K562 (cell line): ENCODE results near the gene PPARGC1A. TPM values are rescaled to one million over a fixed set of nuclear protein-coding genes. Genes with fewer than 3 reads are reported as not detected.

Source experiments
- ATAC-seq: fragments of 200-7000 bp; cut with Tn5 transposase; 3 replicates; pipeline ENCODE4 v1.9.1; 2020; ENCODE audit warnings: moderate library complexity
- BruUV-seq: library from RNA; stranded (reverse); fragments of 400-500 nt; replicated peaks from 2 replicates; lab custom pipeline; 2021; lab: Mats Ljungman, UMichigan
- CTCF ChIA-PET: fragments of 300-600 bp; formaldehyde crosslinking; extraction: SDS; loops from one replicate; lab custom pipeline; 2021; ENCODE audit warnings: low intra/inter-chr PET ratio; lab: Yijun Ruan, JAX
- POLR2A ChIA-PET: fragments of 300-600, 350-650 bp; sonication (Branson Sonifier 250); formaldehyde crosslinking; extraction: SDS; loops from one replicate; lab custom pipeline; 2021; ENCODE audit warnings: antibody characterized with exemption, inconsistent platforms; lab: Yijun Ruan, JAX
- DNase-seq, 4 experiments: peaks; one replicate each; pipeline versions ENCODE4 v3.0.0 to v3.0.0-alpha.2; 2011 to 2018; ENCODE audit warnings: low spot score in 3 of 4, mixed read lengths in 3 of 4; ENCODE audit errors: extremely low read depth in 1 of 4
- FAIRE-seq: peaks from 2 replicates; lab custom pipeline; 2011; peaks lifted over from hg19 to GRCh38; lab: Jason Lieb, UNC
- H2AFZ ChIP-seq: 2 replicates; pipeline ENCODE4 v1.6.0; 2011; ENCODE audit warnings: low read depth, low read length, control low read depth, inconsistent platforms
- H3K27ac ChIP-seq: fragments of 200-600 bp; 3 replicates; pipeline ENCODE4 v1.8.0; 2011; ENCODE audit warnings: low read depth, mild to moderate bottlenecking, control low read depth, inconsistent platforms, low read length, moderate library complexity, mixed read lengths; ENCODE audit errors: extremely low read depth
- H3K27me3 ChIP-seq, 2 experiments: fragments of 300-600 bp in 1 of 2; 2 replicates in 1 of 2; 3 replicates in 1 of 2; pipeline versions ENCODE4 v1.6.0 to v1.8.0; 2011; ENCODE audit warnings: inconsistent platforms in 2 of 2, low read length in 2 of 2, mild to moderate bottlenecking in 1 of 2, mixed read lengths in 1 of 2, moderate library complexity in 1 of 2; ENCODE audit not compliant: control insufficient read depth in 2 of 2, insufficient read depth in 2 of 2
- H3K36me3 ChIP-seq: fragments of 300-600 bp; 3 replicates; pipeline ENCODE4 v1.8.0; 2011; ENCODE audit warnings: mild to moderate bottlenecking, low read length, inconsistent platforms; ENCODE audit not compliant: control insufficient read depth, insufficient read depth
- H3K4me1 ChIP-seq, 2 experiments: fragments of 200-600 bp in 1 of 2; replicated peaks in 1 of 2; 2 replicates in 1 of 2; 3 replicates in 1 of 2; pipeline versions ENCODE4 v1.5.1 to v1.8.0; 2011; ENCODE audit warnings: inconsistent platforms in 2 of 2, low read length in 2 of 2, mild to moderate bottlenecking in 1 of 2, mixed read lengths in 1 of 2, moderate library complexity in 1 of 2; ENCODE audit not compliant: control insufficient read depth in 2 of 2, insufficient read depth in 2 of 2
- H3K4me2 ChIP-seq: 2 replicates; pipeline ENCODE4 v1.6.1; 2011; ENCODE audit warnings: low read length, control low read depth, inconsistent platforms, mixed read lengths; ENCODE audit not compliant: insufficient read depth
- H3K4me3 ChIP-seq: fragments of 200-600 bp; sonication (generic), shearing (Covaris generic); 2 replicates; pipeline ENCODE4 v1.5.1; 2016; ENCODE audit warnings: control low read depth, inconsistent platforms
- H3K79me2 ChIP-seq: fragments of 200-600 bp; 3 replicates; pipeline ENCODE4 v1.8.0; 2011; ENCODE audit warnings: low read length, inconsistent platforms; ENCODE audit not compliant: control insufficient read depth, insufficient read depth
- H3K9ac ChIP-seq, 2 experiments: 2 replicates each; pipeline versions ENCODE4 v1.6.0 to v1.6.1; 2011; ENCODE audit warnings: low read depth in 2 of 2, low read length in 2 of 2, control low read depth in 1 of 2, inconsistent platforms in 1 of 2, mild to moderate bottlenecking in 1 of 2, mixed read lengths in 1 of 2; ENCODE audit not compliant: insufficient read depth in 1 of 2
- H3K9me1 ChIP-seq: one replicate; pipeline ENCODE4 v1.6.0; 2011; ENCODE audit warnings: inconsistent platforms, mild to moderate bottlenecking, low read length, moderate library complexity; ENCODE audit not compliant: control insufficient read depth, insufficient read depth
- H3K9me3 ChIP-seq: replicated peaks from 2 replicates; pipeline ENCODE4 v1.5.1; 2011; ENCODE audit warnings: low read depth, low read length, inconsistent platforms; ENCODE audit not compliant: control insufficient read depth, insufficient read depth
- H4K20me1 ChIP-seq: replicated peaks from 2 replicates; pipeline ENCODE4 v1.6.1; 2011; ENCODE audit warnings: low read length, inconsistent platforms, mixed read lengths; ENCODE audit not compliant: control insufficient read depth, insufficient read depth
- BCLAF1 ChIP-seq, 2 experiments: fragments of 450-650 bp in 1 of 2; IDR thresholded peaks; 2 replicates each; pipeline ENCODE4 v1.6.1; 2011 to 2017; ENCODE audit warnings: low read depth in 2 of 2, antibody characterized with exemption in 1 of 2, borderline replicate concordance in 1 of 2, low read length in 1 of 2, mild to moderate bottlenecking in 1 of 2, mixed read lengths in 1 of 2; ENCODE audit not compliant: control insufficient read depth in 1 of 2
- DPF2 ChIP-seq: fragments of 450-650 bp; IDR thresholded peaks from 2 replicates; pipeline ENCODE4 v1.6.1; 2016
- ELK3 ChIP-seq: fragments of 450-650 bp; formaldehyde crosslinking; IDR thresholded peaks from 2 replicates; pipeline ENCODE4 v1.4.0; 2020; ENCODE audit warnings: mild to moderate bottlenecking
- GATA2 ChIP-seq: sonication (generic); formaldehyde crosslinking; IDR thresholded peaks from 2 replicates; pipeline ENCODE4 v1.4.0; 2020; ENCODE audit warnings: mild to moderate bottlenecking, missing genetic modification reagents
- ILF3 ChIP-seq: fragments of 450-650 bp; IDR thresholded peaks from 2 replicates; pipeline ENCODE4 v1.6.1; 2018; ENCODE audit warnings: antibody characterized with exemption, mild to moderate bottlenecking, moderate library complexity, borderline replicate concordance
- NR2C2 ChIP-seq, 2 experiments: fragments of 200-800 bp in 1 of 2; sonication (Bioruptor generic) in 1 of 2; sonication (generic) in 1 of 2; formaldehyde crosslinking in 1 of 2; IDR thresholded peaks; 2 replicates each; pipeline versions ENCODE4 v1.6.1 to v1.8.0; 2016 to 2022; ENCODE audit warnings: mild to moderate bottlenecking in 1 of 2, missing compliant biosample characterization in 1 of 2, missing genetic modification characterization in 1 of 2, missing genetic modification reagents in 1 of 2
- POLR2AphosphoS5 ChIP-seq: IDR thresholded peaks from 2 replicates; pipeline ENCODE4 v1.6.1; 2011; ENCODE audit warnings: mild to moderate bottlenecking, low read depth, low read length, moderate library complexity; ENCODE audit not compliant: control insufficient read depth, insufficient read depth
- SAP30 ChIP-seq: fragments of 200-600 bp; sonication (generic); IDR thresholded peaks from 2 replicates; pipeline ENCODE4 v1.6.1; 2012; ENCODE audit warnings: borderline replicate concordance, low read depth, mild to moderate bottlenecking, moderate library complexity, low read length, control low read depth, inconsistent platforms; ENCODE audit not compliant: insufficient read depth, poor library complexity, severe bottlenecking
- SRSF3 ChIP-seq: fragments of 200-400 bp; formaldehyde crosslinking; IDR thresholded peaks from 2 replicates; pipeline ENCODE4 v1.6.1; 2016; ENCODE audit warnings: mild to moderate bottlenecking, low read length, moderate library complexity; ENCODE audit not compliant: insufficient read depth
- STAT5A ChIP-seq: IDR thresholded peaks from 2 replicates; pipeline ENCODE4 v1.6.1; 2012; ENCODE audit warnings: low read length, inconsistent platforms, borderline replicate concordance
- TFAM ChIP-seq: fragments of 250-450 bp; sonication (Bioruptor Pico); conservative IDR thresholded peaks from 2 replicates; pipeline ENCODE4 v1.5.0; 2021; ENCODE audit warnings: mild to moderate bottlenecking, moderate library complexity
- ZBTB34 ChIP-seq: fragments of 250-450 bp; sonication (Bioruptor Pico); IDR thresholded peaks from 2 replicates; pipeline ENCODE4 v1.8.0; 2021; ENCODE audit warnings: mild to moderate bottlenecking, moderate library complexity
- ZC3H8 ChIP-seq: fragments of 450-650 bp; IDR thresholded peaks from 2 replicates; pipeline ENCODE4 v1.6.1; 2017
- WGBS: fragments of 100-300 bp; shearing (Covaris generic); methylation state at CpG from one replicate; pipeline ENCODE4 v1.1.6; 2016; ENCODE audit warnings: low coverage, mixed read lengths; ENCODE audit not compliant: insufficient coverage; ENCODE audit errors: missing lambda C conversion rate; 5-methylcytosine and 5-hydroxymethylcytosine counted together
- in situ Hi-C: fragments of 300-500 bp; cut with MboI; formaldehyde crosslinking; loops from 4 replicates; pipeline ENCODE4 v1.15.0; 2018; ENCODE audit warnings: inconsistent platforms, mixed read lengths
- intact Hi-C: fragments of 100-400 bp; cut with micrococcal nuclease; formaldehyde crosslinking; loops from 2 replicates; pipeline ENCODE4 v1.14.2; 2022
- polyA plus RNA-seq, 8 experiments: library from polyadenylated mRNA; depleted of rRNA in 4 of 8; stranded (reverse) in 5 of 8; unstranded in 3 of 8; fragments of >200 nt; fragmentation: Nextera tagmentation in 2 of 8; fragmentation: Illumina TruSeq in 1 of 8; extraction: Ambion mirVana in 2 of 8; extraction: Trizol in 1 of 8; gene quantifications; 2 replicates each; pipeline versions ENCODE4 v1.2.1 to v1.2.3, GENCODE V29; 2011 to 2014; ENCODE audit warnings: inconsistent platforms in 1 of 8, missing spikeins in 1 of 8
- total RNA-seq, 7 experiments: library from RNA; depleted of rRNA in 6 of 7; stranded (reverse); fragments of >200 nt in 6 of 7; fragmentation: Illumina TruSeq in 2 of 7; extraction: Trizol in 2 of 7; gene quantifications; 2 replicates each; pipeline versions ENCODE4 v1.2.1 to v1.2.3, GENCODE V29; 2011 to 2021; ENCODE audit warnings: low replicate concordance in 1 of 7

Gene PPARGC1A
- total and polyA plus RNA-seq, 9 of the 15 experiments (the other 6 are each of a cell fraction or from before 2014, with no cell fraction given), result 0.02 TPM; not detected in 8

- no peak for TF ChIP-seq SRSF3
These were observed 22.0 kb upstream of the PPARGC1A start (continued) for GRCh38 chr4:23911675-23912455.

- Histone ChIP-seq H4K20me1 (no peaks in the 10 kb centered on the region), H3K4me1 (no peaks in the 10 kb centered on the region), H2AFZ (no peak overlapping the region), H3K27ac (no peak overlapping the region), H3K9me3 (no peaks in the 10 kb centered on the region), H3K79me2 (no peaks in the 10 kb centered on the region), H3K9ac (no peak overlapping the region), H3K27me3 (no peaks in the 10 kb centered on the region), H3K4me2 (no peak overlapping the region), H3K9me1 (no peaks in the 10 kb centered on the region), H3K4me3 (no peak overlapping the region), H3K36me3 (no peaks in the 10 kb centered on the region)
- POLR2A ChIA-PET, result no interaction called here
- FAIRE-seq (no peak), ATAC-seq (no peak), DNase-seq (no peak)
- no TSS peak for BruUV-seq
- intact Hi-C loops, result no loop called here
- CTCF ChIA-PET, result no interaction called here
- WGBS, result 0% methylated on average over 1 of the region's 1 CpG
- in situ Hi-C loops, result no loop called here
- no peak for TF ChIP-seq ELK3 (CRISPR knock-in tag)
- no peak for TF ChIP-seq STAT5A
- no peak for TF ChIP-seq SAP30
- no peak for TF ChIP-seq ZC3H8
- TF ChIP-seq GATA2 (CRISPR knock-in tag), result no peak
- no peak for TF ChIP-seq TFAM (CRISPR knock-in tag)
- no peak for TF ChIP-seq BCLAF1 (IDR thresholded peaks at IDR 0.05; ENCODE audit: borderline replicate concordance in 1 of 2, control insufficient read depth in 1 of 2, low read depth in 2 of 2, low read length in 1 of 2)
- no peak for TF ChIP-seq NR2C2 (CRISPR knock-in tag; IDR thresholded peaks at IDR 0.05)
- no peak for TF ChIP-seq NR2C2 (tag; IDR thresholded peaks at IDR 0.05)
- TF ChIP-seq ZBTB34 (CRISPR knock-in tag), result no peak
- no peak for TF ChIP-seq ILF3
- no peak for TF ChIP-seq POLR2AphosphoS5
- TF ChIP-seq DPF2, result no peak
These were observed 19.8 kb upstream of the PPARGC1A start for GRCh38 chr4:23909671-23910070.
